ENCODE measurements around the gene NUP93.
"Not testable (repeated sequence)": the region's sequence is repeated elsewhere in the genome, so short reads cannot be mapped to it uniquely, and the experiment has no call there.

The NUP93 gene

DNA sequence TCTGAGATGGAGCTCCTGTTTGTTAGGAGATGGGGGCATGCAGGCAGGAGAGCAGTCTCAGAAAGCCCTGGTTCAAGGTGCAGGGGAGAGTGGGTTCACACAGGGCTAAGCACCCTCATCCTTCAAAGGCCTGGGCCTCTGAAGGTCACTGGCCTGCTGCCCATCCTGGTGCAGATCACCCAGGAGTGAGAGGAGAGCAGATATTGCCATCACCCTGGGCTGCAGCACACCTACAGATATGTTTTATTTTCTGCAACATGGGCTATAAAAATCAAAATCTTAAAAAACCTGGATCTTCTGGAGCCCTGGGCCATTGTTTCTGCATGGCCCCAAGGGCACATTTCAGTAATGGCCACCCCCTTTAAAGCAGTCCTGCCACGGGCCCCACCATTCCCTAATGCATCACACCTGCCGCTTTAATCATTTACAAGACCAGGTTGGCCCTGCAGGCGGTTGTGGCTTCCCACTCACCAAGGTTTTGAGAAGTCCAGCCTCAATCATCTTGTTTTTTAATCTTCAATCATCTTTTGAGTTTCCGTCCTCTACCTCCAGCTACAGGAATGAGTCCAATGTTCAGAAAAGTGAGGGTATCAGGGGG, 20.4 kb upstream of the NUP93 start:
- DNase-seq (ENCODE audit: low spot score): no peak

DNA sequence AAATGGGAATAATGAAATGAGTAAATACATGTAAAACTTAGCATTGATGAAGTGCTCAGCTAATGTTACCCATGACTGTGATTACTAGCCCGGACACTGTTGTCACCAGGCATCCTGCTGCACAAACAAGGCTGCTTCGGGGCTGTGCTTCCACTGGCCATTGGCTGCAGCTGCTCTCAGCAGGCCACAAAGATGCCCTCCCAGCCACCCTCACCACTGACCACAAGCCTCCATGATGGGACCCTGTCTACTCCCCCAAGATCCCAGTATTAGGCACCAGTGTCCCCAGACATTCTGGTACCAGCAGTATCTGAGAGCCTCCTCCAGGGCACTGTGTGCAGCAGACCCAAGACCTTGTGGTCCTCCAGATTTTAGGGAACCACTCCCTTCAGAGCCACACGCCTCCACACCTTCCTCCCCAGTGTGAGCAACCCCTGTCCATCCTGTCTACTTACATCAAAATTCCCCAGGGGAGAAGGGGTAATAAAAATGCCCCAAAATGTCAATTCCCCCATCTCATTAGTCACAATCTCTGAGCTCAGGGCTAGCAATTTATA, 19.7 kb upstream of the NUP93 start:
- DNase-seq (ENCODE audit: low spot score): no peak

DNA sequence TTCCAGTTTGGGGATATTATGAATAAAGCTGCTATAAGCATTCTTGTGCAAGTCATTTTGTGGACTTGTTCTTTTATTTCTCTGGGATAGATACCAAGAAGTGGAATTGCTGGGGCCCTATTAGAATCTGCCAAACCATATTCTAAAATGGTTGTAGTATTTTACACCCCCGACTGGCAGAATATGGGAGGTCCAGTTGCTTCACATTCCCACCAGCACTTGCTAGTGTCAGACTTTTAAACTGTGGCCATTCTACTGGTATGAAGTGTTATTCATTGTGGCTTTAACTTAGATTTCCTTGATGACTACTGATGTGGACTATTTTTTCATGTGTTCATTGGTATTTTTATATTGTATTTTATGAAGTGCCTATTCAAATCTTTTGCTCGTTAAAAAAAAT, 18.1 kb upstream of the NUP93 start:
- no peak for DNase-seq (ENCODE audit: low spot score)

DNA sequence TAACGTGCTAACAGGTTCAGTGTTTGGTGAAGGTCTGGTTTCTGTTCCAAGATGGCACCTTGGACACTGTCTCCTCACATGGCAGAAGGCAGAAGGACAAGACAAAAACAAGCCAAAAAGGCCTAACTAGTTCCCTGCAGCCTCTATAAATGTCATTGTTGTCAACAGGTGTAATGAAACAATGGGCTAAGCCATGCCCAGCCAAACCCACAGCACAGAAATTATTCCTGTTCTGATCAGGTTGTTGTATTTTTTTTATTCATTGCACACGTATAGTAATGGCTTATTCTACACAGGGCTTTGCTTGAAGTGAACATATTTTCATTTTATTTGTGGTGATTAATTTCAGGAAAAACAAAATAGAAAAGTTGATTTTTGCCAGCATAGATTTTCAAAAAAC, 16.1 kb upstream of the NUP93 start:
- DNase-seq (ENCODE audit: low spot score): no peak

DNA sequence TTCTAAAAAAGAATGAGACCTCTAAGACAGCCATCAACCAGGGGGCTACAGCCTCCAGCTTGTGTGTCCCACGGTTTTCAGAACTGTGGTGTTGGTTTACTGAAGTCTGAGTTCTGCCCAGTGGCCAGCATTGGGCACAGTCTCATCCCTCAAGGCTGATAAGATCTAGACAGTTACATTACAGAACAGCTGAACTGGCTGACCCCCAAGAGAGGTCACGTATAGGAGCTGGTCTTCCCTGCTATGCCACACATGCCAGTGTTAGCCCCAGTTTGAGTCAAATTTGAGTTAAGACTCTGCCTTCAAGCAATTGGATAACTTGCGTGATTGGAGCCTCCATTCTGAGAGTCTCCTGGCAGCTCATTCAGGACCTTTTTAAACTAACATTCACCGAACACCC, 14.8 kb upstream of the NUP93 start:
- no peak for DNase-seq (ENCODE audit: low spot score)

DNA sequence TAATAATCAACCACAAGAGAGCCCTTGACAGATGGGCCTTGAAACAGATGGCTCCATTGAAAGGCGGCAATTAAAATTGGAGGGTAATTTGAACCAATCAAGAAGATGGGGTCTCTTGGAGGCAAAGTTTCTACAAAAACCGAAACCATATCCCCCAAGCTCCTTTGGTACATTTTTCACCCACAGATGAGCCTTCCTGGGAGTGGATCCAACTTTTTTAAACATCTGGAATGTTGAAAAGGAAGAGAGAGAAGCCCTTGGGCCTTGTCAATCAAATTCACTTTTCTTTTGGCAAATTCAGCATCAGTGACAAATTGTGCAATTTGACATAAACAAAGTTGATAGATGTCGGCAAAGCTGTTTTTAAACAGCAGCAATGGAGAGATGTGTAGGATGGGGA, 13.2 kb upstream of the NUP93 start:
- no peak for DNase-seq (ENCODE audit: low spot score)

DNA sequence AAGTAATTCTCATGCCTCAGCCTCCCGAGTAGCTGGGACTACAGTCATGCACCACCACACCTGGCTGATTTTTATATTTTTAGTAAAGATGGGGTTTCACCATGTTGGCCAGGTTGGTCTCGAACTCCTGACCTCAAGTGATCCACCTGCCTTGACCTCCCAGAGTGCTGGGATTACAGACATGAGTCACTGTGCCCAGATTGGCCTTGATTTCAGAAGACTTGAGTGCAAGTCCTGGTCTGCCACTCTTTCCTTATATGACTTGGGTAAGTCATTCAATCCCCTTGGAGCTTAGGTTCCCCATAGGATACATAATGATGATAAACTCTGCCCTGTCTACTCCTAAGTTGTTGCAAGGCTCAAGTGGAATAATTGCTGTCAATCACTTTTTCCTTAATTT, 12.4 kb upstream of the NUP93 start:
- not testable (repeated sequence) for DNase-seq (ENCODE audit: low spot score)

DNA sequence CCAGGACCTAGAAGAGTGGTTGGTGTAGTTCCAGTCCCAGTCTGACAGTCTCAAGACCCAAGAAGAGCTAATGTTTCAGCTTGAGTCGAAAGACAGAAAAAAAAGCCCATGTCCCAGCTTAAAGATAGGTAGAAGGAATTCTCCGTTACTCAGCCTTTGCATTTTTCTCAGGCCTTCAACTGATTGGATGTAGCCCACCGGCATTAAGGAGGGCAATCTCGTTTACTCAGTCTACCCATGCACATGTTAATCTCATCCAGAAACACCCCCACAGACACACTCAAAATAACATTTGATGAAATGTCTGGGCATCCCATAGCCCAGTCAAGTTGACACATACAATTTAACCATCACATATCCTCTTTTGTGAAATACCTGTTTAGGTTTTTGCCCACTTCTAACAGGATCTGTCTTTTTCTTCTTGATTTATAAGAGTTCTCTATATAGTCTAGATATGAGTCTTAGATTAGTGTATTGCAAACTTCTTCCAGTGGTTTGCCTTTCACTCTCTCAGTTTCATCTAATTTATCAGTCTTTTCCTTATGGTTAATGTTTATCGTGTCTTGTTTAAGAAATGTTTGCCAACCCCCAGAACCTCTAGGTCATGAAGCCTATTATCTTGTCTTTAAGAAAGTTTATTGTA, 7.6 kb upstream of the NUP93 start:
- no peak for DNase-seq (ENCODE audit: low spot score)

DNA sequence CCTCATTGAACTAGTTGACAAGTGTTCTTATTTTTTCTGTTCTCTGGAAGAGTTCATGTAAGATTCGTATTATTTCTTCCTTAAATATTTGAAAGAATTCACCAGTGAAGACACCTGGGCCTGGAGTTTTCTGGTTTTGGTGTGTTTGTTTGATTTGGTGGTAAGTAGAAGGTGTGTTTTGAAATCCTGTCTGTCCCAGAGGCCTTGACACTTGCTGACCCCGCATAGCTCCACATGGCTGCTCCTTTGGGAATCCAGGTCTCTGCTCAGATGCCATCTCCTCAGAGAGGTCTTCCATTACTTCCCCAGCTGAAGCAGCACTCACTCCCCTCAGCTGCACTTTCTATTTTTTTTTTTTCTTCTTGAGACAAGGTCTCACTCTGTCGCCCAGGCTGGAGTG, 5.7 kb upstream of the NUP93 start:
- no peak for DNase-seq (ENCODE audit: low spot score)

DNA sequence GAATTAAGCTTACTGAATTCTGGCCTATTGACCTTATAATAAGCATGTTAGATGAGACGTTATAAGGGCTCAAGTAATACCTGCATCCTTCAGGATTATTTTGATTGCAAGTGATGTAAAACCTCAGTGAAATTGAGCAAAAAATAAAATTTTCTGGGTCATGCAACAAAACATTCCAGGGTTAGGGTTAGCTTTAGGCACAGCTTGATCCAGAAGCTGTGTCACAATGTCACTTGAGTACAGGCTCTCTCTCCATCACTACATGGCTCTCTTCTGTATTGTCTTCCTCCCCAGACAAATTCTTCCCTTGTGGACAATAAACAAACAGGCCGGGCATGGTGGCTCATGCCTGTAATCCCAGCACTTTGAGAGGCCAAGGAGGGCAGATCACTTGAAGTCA, 3.6 kb upstream of the NUP93 start:
- no peak for DNase-seq (ENCODE audit: low spot score)

DNA sequence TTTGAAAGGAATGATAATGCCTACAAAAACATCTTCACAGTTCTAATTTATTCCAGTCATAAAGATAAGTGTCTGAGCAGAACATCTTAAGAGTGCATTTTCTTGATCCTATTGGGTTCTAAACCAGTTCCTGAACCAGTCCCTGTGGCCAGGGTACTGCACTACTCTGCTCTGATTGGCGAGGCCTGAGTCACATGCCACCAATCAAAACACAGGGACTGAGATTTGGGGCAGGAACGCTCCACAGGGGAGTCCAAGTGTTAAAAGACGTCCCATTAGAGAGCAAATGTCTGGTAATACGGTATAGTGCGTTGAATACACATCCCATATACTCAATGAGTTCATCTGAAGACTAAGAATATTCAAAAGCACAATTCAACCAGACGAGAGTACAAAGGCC, 3.0 kb upstream of the NUP93 start:
- no peak for DNase-seq (ENCODE audit: low spot score)

DNA sequence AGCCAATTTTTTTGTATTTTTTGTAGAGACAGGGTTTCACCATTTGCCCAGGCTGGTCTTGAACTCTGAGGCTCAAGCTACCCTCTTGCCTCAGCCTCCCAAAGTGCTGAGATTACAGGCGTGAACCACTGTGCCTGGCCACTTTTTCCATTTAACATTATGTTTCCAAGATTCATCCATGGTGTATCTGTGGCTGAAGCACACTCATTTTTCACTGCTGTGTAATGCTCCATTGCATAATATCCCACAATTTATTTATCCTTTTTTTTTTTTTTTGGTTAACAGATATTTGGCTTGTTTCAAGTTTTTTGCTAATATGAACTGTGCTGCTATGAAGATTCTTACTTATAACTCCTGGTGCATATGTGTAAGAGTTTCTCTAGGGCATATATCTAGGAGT, 1.9 kb upstream of the NUP93 start:
- DNase-seq (ENCODE audit: low spot score): no peak

DNA sequence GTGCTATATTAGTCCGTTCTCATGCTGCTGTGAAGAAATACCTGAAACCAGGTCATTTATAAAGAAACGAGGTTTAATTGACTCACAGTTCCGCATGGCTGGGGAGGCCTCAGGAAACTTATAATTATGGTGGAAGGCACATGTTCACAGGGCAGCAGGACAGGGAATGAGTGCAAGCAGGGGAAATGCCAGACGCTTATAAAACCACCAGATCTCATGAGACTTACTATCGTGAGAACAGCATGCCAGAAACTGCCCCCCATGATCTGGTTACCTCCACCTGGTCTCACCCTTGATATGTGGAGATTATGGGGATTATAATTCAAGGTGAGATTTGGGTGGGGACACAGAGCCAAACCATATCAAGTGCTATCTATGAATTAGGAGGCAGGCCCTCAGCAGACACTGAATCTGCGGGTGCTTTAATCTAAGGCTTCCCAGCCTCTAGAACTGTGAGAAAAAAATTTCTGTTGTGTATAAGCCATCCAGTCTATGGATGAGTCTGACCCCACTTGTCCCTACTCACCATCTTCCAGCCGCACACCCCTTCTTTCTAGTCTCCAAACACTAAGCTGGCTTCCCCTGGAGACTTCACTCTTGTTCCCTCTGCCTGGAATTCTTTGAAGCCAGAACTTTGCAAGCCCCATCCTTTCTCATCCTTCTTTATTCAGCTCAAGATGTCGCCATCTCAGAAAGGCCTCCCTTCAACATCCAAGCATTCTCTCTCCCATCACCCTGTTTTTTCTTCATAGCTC, 772 bp upstream of the NUP93 start:
- no peak for DNase-seq (ENCODE audit: low spot score)

DNA sequence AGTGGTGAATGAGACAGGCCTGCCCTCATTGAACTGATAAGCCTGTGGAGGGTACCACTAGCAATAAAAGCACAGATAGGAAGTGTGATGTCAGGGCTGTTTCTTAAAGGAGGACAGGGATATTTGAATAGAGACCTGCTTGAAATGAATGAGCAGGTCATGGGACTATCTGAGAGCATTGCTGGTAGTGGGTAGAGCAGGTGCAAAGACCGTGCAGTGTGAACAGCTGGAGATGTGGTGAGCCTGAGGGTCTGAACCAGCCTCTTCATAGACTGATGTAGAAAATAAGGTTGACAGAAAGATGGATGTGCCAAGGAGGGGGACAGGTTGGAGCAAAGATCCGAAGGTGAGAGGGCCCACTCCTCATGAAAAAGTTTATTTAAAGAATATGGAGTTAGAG, 2.4 kb downstream of the NUP93 start:
- no peak for DNase-seq (ENCODE audit: low spot score)

DNA sequence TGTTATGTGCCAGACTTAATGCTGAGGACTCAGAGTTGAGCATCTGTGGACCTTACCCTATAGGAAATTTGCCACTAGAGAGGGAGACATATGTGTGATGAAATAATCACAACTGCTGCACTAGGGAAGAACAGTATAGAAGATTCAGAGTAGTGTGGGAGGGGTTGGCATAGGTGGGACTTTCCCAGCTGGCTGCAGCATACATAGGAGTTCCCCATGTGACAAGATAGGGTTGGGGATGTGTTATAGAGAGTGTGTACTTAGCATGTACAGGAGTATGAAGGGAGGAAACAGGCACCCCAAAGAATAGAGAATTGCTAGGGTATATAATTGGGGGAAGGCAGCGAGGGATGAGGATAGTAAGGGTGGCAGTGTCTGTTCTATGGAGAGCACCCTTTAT, 2.9 kb downstream of the NUP93 start:
- no peak for DNase-seq (ENCODE audit: low spot score)

DNA sequence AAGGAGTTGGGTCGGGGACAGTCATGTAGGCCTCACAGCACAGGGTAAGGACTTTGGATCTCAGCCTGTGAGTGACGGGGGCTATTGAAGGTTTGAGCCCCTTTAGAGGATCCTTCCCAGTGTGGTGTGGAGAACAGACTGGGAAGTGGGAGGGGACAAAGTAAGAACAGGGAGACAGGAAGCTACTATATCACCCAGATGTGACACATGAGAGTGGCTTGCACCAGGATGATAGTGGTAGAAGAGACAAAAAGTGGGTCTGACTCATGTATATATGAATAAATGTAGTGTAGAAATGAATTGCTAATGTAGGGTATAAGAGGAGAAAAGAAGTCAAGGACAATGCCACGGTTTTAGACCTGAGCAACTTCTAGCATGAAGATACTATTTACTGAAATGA, 4.5 kb downstream of the NUP93 start:
- DNase-seq (ENCODE audit: low spot score): no peak

DNA sequence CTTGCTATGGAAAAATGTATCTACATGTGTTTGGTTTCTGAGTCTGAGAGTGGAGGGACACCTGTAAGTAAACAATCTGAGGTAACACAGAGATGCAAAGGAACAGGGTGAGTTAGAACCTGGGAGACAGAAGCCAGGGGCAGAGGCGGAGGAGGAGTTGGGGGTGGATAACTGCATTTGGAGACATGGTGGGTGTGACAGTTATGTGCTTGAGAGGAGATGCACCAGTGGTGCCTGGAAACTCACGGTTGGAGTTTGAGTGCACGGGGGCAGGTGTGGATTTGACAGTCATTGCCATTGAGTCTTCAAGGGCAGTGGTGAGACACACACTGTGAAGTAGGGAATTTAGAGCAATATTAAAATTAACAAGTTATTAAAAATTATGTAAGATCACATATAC, 6.5 kb downstream of the NUP93 start:
- DNase-seq (ENCODE audit: low spot score): no peak

DNA sequence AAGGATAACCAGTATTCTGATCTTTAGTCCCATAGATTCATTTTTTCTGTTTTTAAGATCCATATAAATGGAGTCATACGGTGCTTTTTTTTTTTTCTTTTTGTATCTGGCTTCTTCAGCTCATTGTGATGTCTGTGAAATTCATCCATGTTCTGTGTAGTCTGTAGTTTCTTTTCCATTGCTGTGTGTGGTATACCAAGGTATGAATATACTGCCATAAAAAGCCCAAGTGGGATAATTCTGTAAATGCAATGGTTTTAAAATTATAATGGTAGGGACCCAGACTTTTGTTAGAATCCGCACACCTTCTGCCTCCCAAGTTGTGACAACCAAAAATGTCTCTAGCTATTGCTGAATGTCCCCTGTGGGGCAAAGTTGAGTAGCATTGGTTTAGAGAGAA, 7.6 kb downstream of the NUP93 start:
- no peak for DNase-seq (ENCODE audit: low spot score)

DNA sequence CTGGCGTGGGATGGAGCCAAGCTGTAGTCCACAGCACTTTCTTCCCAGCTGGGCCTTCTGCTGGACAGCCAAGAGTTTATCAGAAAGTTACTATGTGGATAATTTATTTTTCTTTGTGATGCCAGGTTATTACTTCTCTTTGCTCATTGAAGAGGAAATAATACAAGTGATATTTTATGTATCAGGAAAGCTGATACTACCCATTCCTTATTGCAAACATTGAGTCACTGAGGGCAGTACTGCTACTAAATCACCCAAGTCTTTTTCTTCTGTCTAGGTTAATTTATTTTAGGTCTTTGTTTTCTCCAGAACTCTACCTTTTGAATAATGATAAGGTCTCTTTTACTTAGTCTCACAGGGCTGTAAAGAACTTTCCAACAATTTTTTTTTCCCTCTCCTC, 8.3 kb downstream of the NUP93 start:
- DNase-seq (ENCODE audit: low spot score): no peak

DNA sequence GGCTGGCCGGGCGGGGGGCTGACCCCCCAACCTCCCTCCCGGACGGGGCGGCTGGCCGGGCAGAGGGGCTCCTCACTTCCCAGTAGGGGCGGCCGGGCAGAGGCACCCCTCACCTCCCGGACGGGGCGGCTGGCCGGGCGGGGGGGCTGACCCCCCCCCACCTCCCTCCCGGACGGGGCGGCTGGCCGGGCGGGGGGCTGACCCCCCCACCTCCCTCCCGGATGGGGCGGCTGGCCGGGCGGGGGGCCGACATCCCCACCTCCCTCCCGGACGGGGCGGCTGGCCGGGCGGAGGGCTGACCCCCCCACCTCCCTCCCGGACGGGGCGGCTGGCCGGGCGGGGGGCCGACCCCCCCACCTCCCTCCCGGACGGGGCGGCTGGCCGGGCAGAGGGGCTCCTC, 9.4 kb downstream of the NUP93 start:
- not testable (repeated sequence) for DNase-seq (ENCODE audit: low spot score)

DNA sequence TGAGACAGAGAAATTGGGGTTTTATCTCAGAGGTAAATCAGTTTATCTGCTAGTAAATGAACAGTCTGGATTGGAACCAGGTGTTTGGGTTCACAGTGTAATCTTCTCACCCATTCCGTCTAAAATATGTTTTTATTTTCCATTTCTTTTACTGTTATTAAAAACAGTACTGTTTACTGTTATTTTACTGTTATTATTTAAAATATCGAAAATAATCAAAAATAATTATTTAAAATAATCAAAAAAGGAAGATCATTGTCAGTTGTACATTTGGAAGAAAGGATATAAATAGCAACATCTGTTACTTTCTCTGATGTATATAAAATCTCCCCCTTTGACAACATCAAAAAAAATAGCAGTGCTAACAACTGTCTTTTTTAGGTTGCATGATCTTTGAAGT, 11.5 kb downstream of the NUP93 start:
- DNase-seq (ENCODE audit: low spot score): no peak

DNA sequence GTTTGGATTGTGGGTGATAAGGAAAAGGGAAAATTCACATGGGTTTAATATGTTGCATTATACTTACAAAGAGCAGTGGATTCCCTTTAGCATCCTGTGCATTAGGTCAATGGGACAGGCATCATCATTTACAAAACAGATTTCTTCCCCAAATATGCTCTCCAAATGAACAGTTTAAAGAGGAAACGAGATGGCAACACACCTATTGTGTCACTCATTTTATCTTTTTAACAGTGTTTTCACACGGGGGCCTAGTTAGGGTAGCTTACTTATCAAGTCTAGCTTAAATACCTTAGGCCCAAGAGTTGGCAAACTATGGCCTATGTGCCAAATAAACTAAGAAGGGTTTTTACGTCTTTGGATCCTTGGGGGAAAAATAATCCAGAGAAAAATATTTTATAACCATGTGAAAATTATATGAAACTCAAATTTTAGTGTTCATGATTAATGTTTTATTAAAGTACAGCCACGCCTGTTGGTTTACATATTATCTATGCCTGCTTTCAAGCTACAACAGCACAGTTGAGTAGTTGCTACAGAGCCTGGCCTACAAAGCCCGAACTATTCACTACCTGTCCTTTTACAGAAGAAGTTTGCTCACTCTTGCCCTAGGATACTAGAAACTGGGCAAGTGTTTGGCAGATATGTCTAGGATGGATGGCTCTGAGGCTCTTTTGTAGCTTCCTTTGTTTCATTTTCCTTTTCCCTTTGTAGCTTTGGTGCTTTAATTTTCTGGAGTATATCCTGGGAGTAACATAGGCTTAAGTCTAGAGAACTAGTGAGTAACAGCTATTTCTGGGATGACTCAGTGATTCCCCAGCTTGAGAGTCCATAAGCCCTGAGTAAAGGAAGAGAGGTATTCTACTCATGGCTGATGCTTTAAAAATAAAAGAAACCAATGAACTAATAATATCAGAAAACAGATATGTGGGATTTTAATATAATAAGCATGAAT, 12.4 kb downstream of the NUP93 start:
- no peak for DNase-seq (ENCODE audit: low spot score)

Measured in Ammon's horn (tissue), 1 donor.